Activated T-helper 1 cell treated with anti-CD3 and anti-CD28 coated beads, Interleukin-2, amount 50 U/mL, for 16 hours (primary cell): ENCODE data around the gene SCN4B.

Experiments used
- DNase-seq, 2 donors: peaks; one replicate each; pipeline ENCODE4 v3.0.0-alpha.2; 2020; ENCODE audit warnings: low read depth in 1 of 2, low spot score in 1 of 2

The SCN4B gene

GRCh38 chr11:118175031-118175992, 22.7 kb upstream of the SCN4B start:
- DNase-seq: no peak

GRCh38 chr11:118174006-118174567, 21.5 kb upstream of the SCN4B start:
- DNase-seq: no peak

- DNase-seq: no peak
These were observed 19.7 kb upstream of the SCN4B start for GRCh38 chr11:118172356-118172755.

GRCh38 chr11:118171269-118172062, 18.8 kb upstream of the SCN4B start:
- peak; percentile 45 to 54 for DNase-seq

- no peak for DNase-seq
These were observed 18.3 kb upstream of the SCN4B start for GRCh38 chr11:118170882-118171268.

GRCh38 chr11:118170231-118170630, 17.6 kb upstream of the SCN4B start:
- DNase-seq: no peak

GRCh38 chr11:118169300-118170140, 16.9 kb upstream of the SCN4B start:
- no peak for DNase-seq

GRCh38 chr11:118168751-118169150, 16.1 kb upstream of the SCN4B start:
- DNase-seq: no peak

- DNase-seq: no peak
These were observed 15.7 kb upstream of the SCN4B start for GRCh38 chr11:118168316-118168715.

- no peak for DNase-seq
These were observed 15.3 kb upstream of the SCN4B start for GRCh38 chr11:118167906-118168305.

GRCh38 chr11:118167253-118167652, 14.6 kb upstream of the SCN4B start:
- no peak for DNase-seq

GRCh38 chr11:118166641-118167040, 14.0 kb upstream of the SCN4B start:
- DNase-seq: no peak

GRCh38 chr11:118164885-118165284, 12.3 kb upstream of the SCN4B start:
- DNase-seq: no peak

- no peak for DNase-seq
These were observed 10.9 kb upstream of the SCN4B start for GRCh38 chr11:118163494-118163893.

- no peak for DNase-seq
These were observed 10.2 kb upstream of the SCN4B start for GRCh38 chr11:118162846-118163245.

- DNase-seq: no peak
These were observed 9.2 kb upstream of the SCN4B start for GRCh38 chr11:118161786-118162185.

GRCh38 chr11:118157186-118157895, 4.7 kb upstream of the SCN4B start:
- no peak for DNase-seq

- no peak for DNase-seq
These were observed 4.0 kb upstream of the SCN4B start for GRCh38 chr11:118156531-118157185.

- no peak for DNase-seq
These were observed 3.3 kb upstream of the SCN4B start for GRCh38 chr11:118155776-118156530.
